Ishikawa (cell line): ENCODE measurements around the gene CENPS.

Experiments used
- CEBPB ChIP-seq: IDR thresholded peaks from 2 replicates; pipeline ENCODE4 v1.6.1; 2012
- CREB1 ChIP-seq: IDR thresholded peaks from 2 replicates; pipeline ENCODE4 v1.6.1; 2012; ENCODE audit warnings: low read depth
- EGR1 ChIP-seq: IDR thresholded peaks from 2 replicates; pipeline ENCODE4 v1.6.1; 2012
- EP300 ChIP-seq: IDR thresholded peaks from 2 replicates; pipeline ENCODE4 v1.6.1; 2012; ENCODE audit warnings: borderline replicate concordance
- FOXM1 ChIP-seq: IDR thresholded peaks from 2 replicates; pipeline ENCODE4 v1.6.1; 2012; ENCODE audit warnings: low read depth, borderline replicate concordance
- MAX ChIP-seq: IDR thresholded peaks from 2 replicates; pipeline ENCODE4 v1.6.1; 2012
- NFIC ChIP-seq: IDR thresholded peaks from 2 replicates; pipeline ENCODE4 v1.6.1; 2012
- RAD21 ChIP-seq: IDR thresholded peaks from 2 replicates; pipeline ENCODE4 v1.6.1; 2012; ENCODE audit warnings: low read depth
- REST ChIP-seq: IDR thresholded peaks from 2 replicates; pipeline ENCODE4 v1.6.1; 2012; ENCODE audit warnings: low read depth, mild to moderate bottlenecking
- TAF1 ChIP-seq: IDR thresholded peaks from 2 replicates; pipeline ENCODE4 v1.6.1; 2012; ENCODE audit warnings: low read depth, mild to moderate bottlenecking
- TCF12 ChIP-seq: IDR thresholded peaks from 2 replicates; pipeline ENCODE4 v1.6.1; 2012; ENCODE audit warnings: low read depth
- TEAD4 ChIP-seq: IDR thresholded peaks from 2 replicates; pipeline ENCODE4 v1.6.1; 2012
- USF1 ChIP-seq: IDR thresholded peaks from 2 replicates; pipeline ENCODE4 v1.6.1; 2012
- YY1 ChIP-seq: IDR thresholded peaks from 2 replicates; pipeline ENCODE4 v1.6.1; 2012; ENCODE audit warnings: low read depth
- ZBTB7A ChIP-seq: IDR thresholded peaks from 2 replicates; pipeline ENCODE4 v1.6.1; 2012; ENCODE audit warnings: low read depth

CENPS gene

GRCh38 chr1:10421637-10422036, 8.6 kb upstream of the CENPS start:
- no peak for TF ChIP-seq MAX
- no peak for TF ChIP-seq EP300
- TF ChIP-seq TCF12, result no peak
- no peak for TF ChIP-seq CEBPB
- TF ChIP-seq TAF1, result no peak
- TF ChIP-seq USF1, result no peak
- no peak for TF ChIP-seq RAD21
- no peak for TF ChIP-seq FOXM1
- no peak for TF ChIP-seq REST
- TF ChIP-seq ZBTB7A, result no peak

GRCh38 chr1:10424034-10424433, 6.2 kb upstream of the CENPS start:
- TF ChIP-seq FOXM1 (no peak), EP300 (no peak), REST (no peak), TAF1 (no peak), CEBPB (no peak), TEAD4 (no peak), CREB1 (no peak), USF1 (no peak), MAX (no peak), EGR1 (no peak), ZBTB7A (no peak), TCF12 (no peak), RAD21 (no peak), YY1 (no peak)

- TF ChIP-seq USF1, result no peak
- no peak for TF ChIP-seq TAF1
- TF ChIP-seq MAX, result no peak
- TF ChIP-seq RAD21, result no peak
- no peak for TF ChIP-seq ZBTB7A
- TF ChIP-seq CEBPB, result no peak
- no peak for TF ChIP-seq EGR1
- TF ChIP-seq FOXM1, result no peak
- no peak for TF ChIP-seq YY1
Observed at GRCh38 chr1:10424651-10425050, 5.6 kb upstream of the CENPS start.

GRCh38 chr1:10428984-10429383, 1.2 kb upstream of the CENPS start:
- TF ChIP-seq EGR1, result no peak
- no peak for TF ChIP-seq TCF12
- no peak for TF ChIP-seq CREB1
- TF ChIP-seq TEAD4, result no peak
- TF ChIP-seq NFIC, result no peak
- no peak for TF ChIP-seq MAX

GRCh38 chr1:10429868-10430215, 391 bp upstream of the CENPS start:
- TF ChIP-seq TEAD4 (no peak), REST (no peak), EGR1 (no peak)
